Astrocyte of the cerebellum (primary cell): ENCODE results near the gene HBE1.

ENCODE experiments used
- DNase-seq: peaks from one replicate; pipeline ENCODE4 v3.0.0-alpha.2; 2011; ENCODE audit warnings: low read depth
- H3K4me3 ChIP-seq: 2 replicates; pipeline ENCODE4 v1.5.1; 2011; ENCODE audit warnings: mild to moderate bottlenecking, low read depth, low read length, moderate library complexity
- CTCF ChIP-seq: IDR thresholded peaks from 2 replicates; pipeline ENCODE4 v1.5.1; 2012; ENCODE audit warnings: low read length, low read depth, moderate library complexity, mild to moderate bottlenecking; ENCODE audit errors: missing control alignments
- in situ Hi-C: cut with HindIII; loops from 2 replicates; pipeline ENCODE4 v1.10.0; 2017; ENCODE audit warnings: low sequenced_read_pairs

HBE1 gene

GRCh38 chr11:5246772-5247471 is 22.8 kb downstream of the HBE1 start:
- TF ChIP-seq CTCF = no peak
- no peak overlapping the region for H3K4me3 ChIP-seq
- in situ Hi-C loops = no loop called here
- DNase-seq = no peak

- no peak overlapping the region for H3K4me3 ChIP-seq
- DNase-seq = no peak
- no peak for TF ChIP-seq CTCF
- in situ Hi-C loops = no loop called here
Measured at GRCh38 chr11:5245155-5245554, 24.6 kb downstream of the HBE1 start.

GRCh38 chr11:5243816-5244180 is 25.9 kb downstream of the HBE1 start:
- no peak for TF ChIP-seq CTCF
- DNase-seq = no peak
- in situ Hi-C loops = no loop called here
- H3K4me3 ChIP-seq = no peak overlapping the region

- in situ Hi-C loops = no loop called here
- H3K4me3 ChIP-seq = no peak overlapping the region
- TF ChIP-seq CTCF = no peak
- DNase-seq = no peak
Measured at GRCh38 chr11:5242933-5243815, 26.6 kb downstream of the HBE1 start.

GRCh38 chr11:5242208-5242607 is 27.5 kb downstream of the HBE1 start:
- TF ChIP-seq CTCF = no peak
- no peak overlapping the region for H3K4me3 ChIP-seq
- in situ Hi-C loops = no loop called here
- DNase-seq = no peak

- no peak for TF ChIP-seq CTCF
- in situ Hi-C loops = no loop called here
- no peak for DNase-seq
- no peak overlapping the region for H3K4me3 ChIP-seq
Measured at GRCh38 chr11:5241458-5241857, 28.3 kb downstream of the HBE1 start.
